Liver (tissue), 3 donors: ENCODE results near the gene FGF9.

Source experiments
- ATF3 ChIP-seq: IDR thresholded peaks from 2 replicates; pipeline ENCODE4 v1.6.1; 2016; ENCODE audit warnings: antibody characterized with exemption
- CTCF ChIP-seq: fragments of 150-350 bp; IDR thresholded peaks from 2 replicates; pipeline ENCODE4 v1.5.1; 2017; ENCODE audit warnings: improper control_type of control experiment, low read depth, low read length; ENCODE audit not compliant: missing input control
- FOXA1 ChIP-seq: IDR thresholded peaks from 2 replicates; pipeline ENCODE4 v1.6.1; 2016; ENCODE audit warnings: antibody characterized with exemption
- GABPA ChIP-seq, 2 donors: IDR thresholded peaks in 1 of 2; conservative IDR thresholded peaks in 1 of 2; 2 replicates each; pipeline ENCODE4 v1.6.1; 2016; ENCODE audit warnings: antibody characterized with exemption in 2 of 2, mild to moderate bottlenecking in 1 of 2, moderate library complexity in 1 of 2
- JUND ChIP-seq, 2 donors: IDR thresholded peaks; 2 replicates each; pipeline ENCODE4 v1.6.1; 2016; ENCODE audit warnings: antibody characterized with exemption in 2 of 2
- NR2F2 ChIP-seq: IDR thresholded peaks from 2 replicates; pipeline ENCODE4 v1.6.1; 2016; ENCODE audit warnings: antibody characterized with exemption
- RAD21 ChIP-seq, 2 donors: IDR thresholded peaks; 2 replicates each; pipeline ENCODE4 v1.6.1; 2016; ENCODE audit warnings: antibody characterized with exemption in 2 of 2, mild to moderate bottlenecking in 2 of 2
- RXRA ChIP-seq, 2 donors: IDR thresholded peaks; 2 replicates each; pipeline ENCODE4 v1.6.1; 2017 to 2018; ENCODE audit warnings: antibody characterized with exemption in 2 of 2, mild to moderate bottlenecking in 1 of 2
- SP1 ChIP-seq: IDR thresholded peaks from 2 replicates; pipeline ENCODE4 v1.6.1; 2018; ENCODE audit warnings: antibody characterized with exemption, mild to moderate bottlenecking
- TAF1 ChIP-seq: conservative IDR thresholded peaks from 2 replicates; pipeline ENCODE4 v1.6.1; 2016; ENCODE audit warnings: antibody characterized with exemption, mild to moderate bottlenecking
- YY1 ChIP-seq: IDR thresholded peaks from 2 replicates; pipeline ENCODE4 v1.6.1; 2016; ENCODE audit warnings: antibody characterized with exemption, mild to moderate bottlenecking
- TF ChIP-seq, protein P1 (sequence below): IDR thresholded peaks from 2 replicates; pipeline ENCODE4 v1.6.1; 2016; ENCODE audit warnings: antibody characterized with exemption, mild to moderate bottlenecking
- TF ChIP-seq, protein P2 (sequence below): IDR thresholded peaks from 2 replicates; pipeline ENCODE4 v1.6.1; 2016; ENCODE audit warnings: antibody characterized with exemption
- donor health status: healthy.
- donor health status: healthy.

GRCh38 chr13:21673789-21674489, 3.1 kb downstream of the FGF9 start:
- TF ChIP-seq, protein P1, sequence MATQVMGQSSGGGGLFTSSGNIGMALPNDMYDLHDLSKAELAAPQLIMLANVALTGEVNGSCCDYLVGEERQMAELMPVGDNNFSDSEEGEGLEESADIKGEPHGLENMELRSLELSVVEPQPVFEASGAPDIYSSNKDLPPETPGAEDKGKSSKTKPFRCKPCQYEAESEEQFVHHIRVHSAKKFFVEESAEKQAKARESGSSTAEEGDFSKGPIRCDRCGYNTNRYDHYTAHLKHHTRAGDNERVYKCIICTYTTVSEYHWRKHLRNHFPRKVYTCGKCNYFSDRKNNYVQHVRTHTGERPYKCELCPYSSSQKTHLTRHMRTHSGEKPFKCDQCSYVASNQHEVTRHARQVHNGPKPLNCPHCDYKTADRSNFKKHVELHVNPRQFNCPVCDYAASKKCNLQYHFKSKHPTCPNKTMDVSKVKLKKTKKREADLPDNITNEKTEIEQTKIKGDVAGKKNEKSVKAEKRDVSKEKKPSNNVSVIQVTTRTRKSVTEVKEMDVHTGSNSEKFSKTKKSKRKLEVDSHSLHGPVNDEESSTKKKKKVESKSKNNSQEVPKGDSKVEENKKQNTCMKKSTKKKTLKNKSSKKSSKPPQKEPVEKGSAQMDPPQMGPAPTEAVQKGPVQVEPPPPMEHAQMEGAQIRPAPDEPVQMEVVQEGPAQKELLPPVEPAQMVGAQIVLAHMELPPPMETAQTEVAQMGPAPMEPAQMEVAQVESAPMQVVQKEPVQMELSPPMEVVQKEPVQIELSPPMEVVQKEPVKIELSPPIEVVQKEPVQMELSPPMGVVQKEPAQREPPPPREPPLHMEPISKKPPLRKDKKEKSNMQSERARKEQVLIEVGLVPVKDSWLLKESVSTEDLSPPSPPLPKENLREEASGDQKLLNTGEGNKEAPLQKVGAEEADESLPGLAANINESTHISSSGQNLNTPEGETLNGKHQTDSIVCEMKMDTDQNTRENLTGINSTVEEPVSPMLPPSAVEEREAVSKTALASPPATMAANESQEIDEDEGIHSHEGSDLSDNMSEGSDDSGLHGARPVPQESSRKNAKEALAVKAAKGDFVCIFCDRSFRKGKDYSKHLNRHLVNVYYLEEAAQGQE = no peak
- TF ChIP-seq CTCF (no peak), SP1 (no peak), JUND (IDR thresholded peaks at IDR 0.05) (no peak), GABPA (IDR thresholded peaks at IDR 0.05 in 1 of 2, conservative IDR thresholded peaks at IDR 0.05 in 1 of 2) (no peak), FOXA1 (no peak), ATF3 (no peak), YY1 (no peak), RAD21 (IDR thresholded peaks at IDR 0.05) (no peak), RXRA (IDR thresholded peaks at IDR 0.05) (no peak), TAF1 (no peak), NR2F2 (no peak)
- TF ChIP-seq, protein P2, sequence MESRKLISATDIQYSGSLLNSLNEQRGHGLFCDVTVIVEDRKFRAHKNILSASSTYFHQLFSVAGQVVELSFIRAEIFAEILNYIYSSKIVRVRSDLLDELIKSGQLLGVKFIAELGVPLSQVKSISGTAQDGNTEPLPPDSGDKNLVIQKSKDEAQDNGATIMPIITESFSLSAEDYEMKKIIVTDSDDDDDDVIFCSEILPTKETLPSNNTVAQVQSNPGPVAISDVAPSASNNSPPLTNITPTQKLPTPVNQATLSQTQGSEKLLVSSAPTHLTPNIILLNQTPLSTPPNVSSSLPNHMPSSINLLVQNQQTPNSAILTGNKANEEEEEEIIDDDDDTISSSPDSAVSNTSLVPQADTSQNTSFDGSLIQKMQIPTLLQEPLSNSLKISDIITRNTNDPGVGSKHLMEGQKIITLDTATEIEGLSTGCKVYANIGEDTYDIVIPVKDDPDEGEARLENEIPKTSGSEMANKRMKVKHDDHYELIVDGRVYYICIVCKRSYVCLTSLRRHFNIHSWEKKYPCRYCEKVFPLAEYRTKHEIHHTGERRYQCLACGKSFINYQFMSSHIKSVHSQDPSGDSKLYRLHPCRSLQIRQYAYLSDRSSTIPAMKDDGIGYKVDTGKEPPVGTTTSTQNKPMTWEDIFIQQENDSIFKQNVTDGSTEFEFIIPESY = no peak
